SKM-1 (cell line): ENCODE data around the gene GFPT1.
"Not testable (repeated sequence)": the region's sequence is repeated elsewhere in the genome, so short reads cannot be mapped to it uniquely, and the experiment has no call there.

Experiments
- DNase-seq: peaks from one replicate; lab custom pipeline; 2025; ENCODE audit not compliant: unreplicated experiment; lab: John Stamatoyannopoulos, UW

The GFPT1 gene

GRCh38 chr2:69384618-69385081 lies 2.4 kb downstream of the GFPT1 start:
- DNase-seq = no peak

DNA sequence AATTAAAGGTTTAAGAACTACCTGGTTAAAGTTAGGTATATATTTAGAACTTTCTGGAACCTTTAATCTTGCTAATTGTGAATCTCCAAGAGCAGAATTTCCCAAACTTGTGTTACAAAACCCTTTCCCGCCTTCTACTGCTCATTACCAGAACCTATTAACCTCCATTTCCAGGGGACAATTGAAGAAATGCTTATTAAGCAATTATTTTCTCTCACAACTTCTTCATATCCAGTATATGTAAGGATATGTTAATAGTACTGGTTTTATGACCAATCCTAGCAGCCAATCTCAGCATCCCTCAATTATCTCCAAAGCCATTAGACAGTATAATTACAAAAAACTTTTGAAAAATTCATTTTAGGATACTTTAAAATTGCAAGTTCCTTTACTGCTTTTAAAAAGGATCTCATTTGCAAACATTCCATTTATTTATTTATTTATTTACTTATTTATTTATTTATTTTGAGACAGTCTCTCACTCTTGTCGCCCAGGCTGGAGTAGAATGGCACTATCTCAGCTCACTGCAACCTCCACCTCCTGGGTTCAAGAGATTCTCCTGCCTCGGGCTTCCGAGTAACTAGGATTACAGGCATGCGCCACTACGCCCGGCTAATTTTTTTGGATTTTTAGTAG lies 3.7 kb downstream of the GFPT1 start:
- no peak for DNase-seq

DNA sequence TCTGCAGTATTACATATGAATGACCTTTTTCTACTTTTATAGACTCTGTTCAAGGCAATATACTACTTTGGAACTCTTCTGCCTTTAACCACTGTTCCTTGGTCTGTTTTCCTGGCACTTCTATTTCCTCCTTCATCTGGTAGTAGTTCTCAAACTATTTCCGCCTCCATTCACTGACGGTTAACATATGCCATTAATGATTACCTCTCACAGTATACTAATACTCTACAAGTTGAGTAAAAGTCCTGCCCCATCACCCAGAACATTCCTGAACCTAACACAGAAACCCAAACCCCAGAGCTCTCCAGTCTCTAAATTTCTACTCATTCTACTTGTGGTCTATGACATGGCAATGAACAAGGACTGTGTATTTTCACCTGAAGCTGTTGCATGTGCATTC lies 4.5 kb downstream of the GFPT1 start:
- no peak for DNase-seq

GRCh38 chr2:69381337-69381737 lies 5.7 kb downstream of the GFPT1 start:
- DNase-seq = no peak

GRCh38 chr2:69380072-69380917 lies 6.7 kb downstream of the GFPT1 start:
- no peak for DNase-seq

GRCh38 chr2:69376403-69376802 lies 10.6 kb downstream of the GFPT1 start:
- DNase-seq = no peak

GRCh38 chr2:69375494-69376353 lies 11.3 kb downstream of the GFPT1 start:
- DNase-seq = peak; percentile 41

- DNase-seq = no peak
Measured at GRCh38 chr2:69372767-69373166, 14.3 kb downstream of the GFPT1 start.

- DNase-seq = no peak
Measured at GRCh38 chr2:69369802-69370201, 17.2 kb downstream of the GFPT1 start.

DNA sequence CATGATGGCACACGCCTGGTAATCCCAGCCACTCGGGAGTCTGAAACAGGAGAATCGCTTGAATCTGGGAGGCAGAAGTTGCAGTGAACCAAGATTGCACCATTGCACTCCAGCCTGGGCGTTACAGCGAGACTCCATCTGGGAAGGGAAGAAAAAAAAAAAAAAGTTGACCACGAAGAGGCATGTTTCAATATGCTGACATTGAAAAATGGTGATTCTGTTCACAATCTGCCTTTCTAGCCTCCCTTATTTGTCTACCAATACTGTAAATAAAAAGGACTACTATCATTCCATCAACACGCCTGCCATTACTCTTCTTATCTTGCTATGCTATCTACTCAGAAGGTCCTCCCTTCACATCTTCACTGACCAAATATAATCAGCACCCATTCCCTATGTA lies 18.4 kb downstream of the GFPT1 start:
- DNase-seq = no peak

GRCh38 chr2:69359371-69359770 lies 27.7 kb downstream of the GFPT1 start:
- no peak for DNase-seq

DNA sequence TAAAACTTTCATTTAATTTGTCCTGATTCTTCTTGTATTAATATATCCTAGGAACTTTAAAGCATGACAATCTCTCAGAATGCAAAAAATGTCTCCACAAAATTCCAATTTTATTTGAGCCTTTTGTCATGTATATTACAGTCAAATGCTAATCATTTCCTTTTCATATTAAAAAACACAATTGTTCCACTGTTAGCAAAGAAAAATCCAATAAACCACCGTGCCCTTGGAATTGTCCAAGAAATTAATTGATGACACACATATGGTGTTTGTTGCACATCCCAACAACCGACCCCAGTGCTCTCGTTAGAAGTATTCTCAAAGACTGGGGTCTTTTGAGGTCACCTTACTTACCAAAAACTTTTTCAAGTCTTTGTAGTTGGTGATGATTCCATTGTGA lies 28.1 kb downstream of the GFPT1 start:
- DNase-seq = no peak

DNA sequence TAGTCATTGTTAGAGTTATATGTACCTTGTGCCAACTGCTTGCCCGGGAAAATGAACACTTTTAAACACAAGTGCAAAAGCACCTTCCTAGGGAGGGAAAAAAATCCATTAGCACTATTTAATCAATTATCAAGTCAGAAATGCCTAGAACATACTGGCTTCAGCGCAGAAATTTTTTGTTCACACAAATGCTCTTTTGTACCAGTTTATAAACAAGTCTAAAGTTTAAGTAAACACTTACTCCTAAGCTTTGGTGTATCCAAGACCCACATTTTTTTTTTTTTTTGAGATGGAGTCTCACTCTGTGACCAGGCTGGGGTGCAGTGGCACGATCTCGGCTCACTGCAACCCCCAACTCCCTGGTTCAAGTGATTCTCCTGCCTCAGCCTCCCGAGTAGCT lies 30.6 kb downstream of the GFPT1 start:
- no peak for DNase-seq

GRCh38 chr2:69354976-69355375 lies 32.1 kb downstream of the GFPT1 start:
- DNase-seq = not testable (repeated sequence)

DNA sequence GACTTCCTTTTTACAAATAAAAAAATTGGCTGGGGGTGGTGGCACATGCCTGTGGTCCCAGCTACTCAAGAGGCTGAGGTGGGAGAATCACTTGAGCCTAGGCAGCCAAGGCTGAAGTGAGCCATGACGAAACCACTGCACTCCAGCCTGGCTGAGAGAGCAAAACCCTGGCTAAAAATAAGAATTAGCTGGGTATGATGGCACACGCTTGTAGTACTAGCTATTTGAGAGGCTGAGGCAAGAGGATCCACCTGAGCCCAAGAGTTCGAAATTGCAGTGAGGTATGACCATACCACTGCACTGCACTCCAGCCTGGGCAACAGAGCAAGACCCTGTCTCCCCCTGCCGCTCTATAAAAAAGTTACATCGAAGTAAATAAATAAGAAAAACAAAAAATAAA lies 33.7 kb downstream of the GFPT1 start:
- DNase-seq = no peak

DNA sequence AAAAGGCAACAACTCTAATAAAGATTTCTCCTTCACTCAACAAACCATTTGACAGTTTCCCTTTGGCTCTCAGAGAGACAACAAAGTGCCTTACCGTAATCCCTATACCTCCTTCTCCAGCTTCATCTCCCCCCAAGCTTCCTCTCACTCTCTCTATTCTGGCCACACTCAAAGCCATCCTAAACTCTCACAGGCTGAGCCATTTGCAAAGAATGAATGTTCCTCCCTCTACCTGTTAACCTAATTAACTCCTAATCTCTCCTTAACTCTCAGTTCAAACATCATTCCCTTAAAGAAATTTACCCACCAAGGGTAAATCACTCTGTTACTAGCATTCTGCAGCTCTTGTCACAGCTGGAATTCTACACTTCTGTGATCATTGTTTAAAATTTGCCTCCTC lies 38.2 kb downstream of the GFPT1 start:
- no peak for DNase-seq

DNA sequence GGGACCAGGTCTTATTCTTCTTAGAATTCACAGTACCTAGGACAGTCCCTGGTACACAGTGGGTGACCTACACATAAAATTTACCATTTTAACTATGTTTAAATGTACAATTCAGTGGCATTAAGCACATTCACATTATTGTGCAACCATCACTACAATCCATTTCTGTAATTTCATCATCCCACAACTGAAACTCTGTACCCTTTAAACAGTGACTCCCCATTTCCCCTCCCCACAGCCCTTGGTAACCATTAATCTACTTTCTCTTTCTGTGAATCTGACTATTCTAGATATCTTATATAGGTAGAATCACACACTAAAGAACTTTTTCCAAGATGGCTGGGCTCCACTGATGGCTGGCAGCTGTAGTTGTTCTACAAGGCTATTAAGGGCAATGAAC lies 41.6 kb downstream of the GFPT1 start:
- no peak for DNase-seq

DNA sequence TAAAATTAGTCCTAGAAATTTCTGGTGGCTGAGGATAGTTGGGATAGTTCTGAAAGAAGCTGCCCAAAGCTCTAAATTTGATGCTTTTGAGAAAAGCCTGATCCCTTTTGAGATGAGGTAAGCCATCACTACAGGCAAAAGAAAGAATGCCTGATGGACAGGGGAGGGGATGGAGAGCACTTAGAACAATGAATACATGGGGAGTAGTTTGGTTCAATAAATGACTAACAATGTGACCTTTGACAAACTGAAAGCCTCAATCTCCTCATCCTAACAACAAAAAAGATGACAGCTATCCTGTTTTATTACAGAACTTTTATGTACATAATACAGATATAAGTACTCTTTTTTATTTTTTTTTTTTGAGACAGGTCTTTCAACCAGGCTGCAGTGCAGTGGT lies 42.7 kb downstream of the GFPT1 start:
- DNase-seq = no peak

- no peak for DNase-seq
Measured at GRCh38 chr2:69340101-69340775, 46.8 kb downstream of the GFPT1 start.

- no peak for DNase-seq
Measured at GRCh38 chr2:69335311-69335710, 51.7 kb downstream of the GFPT1 start.

- DNase-seq = no peak
Measured at GRCh38 chr2:69333352-69333751, 53.7 kb downstream of the GFPT1 start.
